Aorta (tissue), 5 donors: Measurements from ENCODE around the gene FIBCD1. TPM values are rescaled to one million over a fixed set of nuclear protein-coding genes. Genes with fewer than 3 reads are reported as not detected.

Experiments used
- ATAC-seq: fragments of 200-7000 bp; cut with Tn5 transposase; one replicate; pipeline ENCODE4 v1.9.1; 2022; ENCODE audit warnings: moderate library complexity; ENCODE audit not compliant: low FRiP score
- DNase-seq, 2 donors: peaks; one replicate each; pipeline ENCODE4 v3.0.0-alpha.2; 2020
- H3K27ac ChIP-seq, 2 donors: one replicate each; pipeline ENCODE4 v1.5.1; 2013; ENCODE audit warnings: low read length in 2 of 2, mild to moderate bottlenecking in 2 of 2, moderate library complexity in 2 of 2, control low read depth in 1 of 2, inconsistent platforms in 1 of 2, low read depth in 1 of 2
- H3K27me3 ChIP-seq, 2 donors: one replicate each; pipeline ENCODE4 v1.6.1; 2013; ENCODE audit warnings: control low read depth in 1 of 2, low read length in 1 of 2, mild to moderate bottlenecking in 1 of 2, moderate library complexity in 1 of 2; ENCODE audit not compliant: insufficient read depth in 2 of 2, control insufficient read depth in 1 of 2
- H3K36me3 ChIP-seq, 2 donors: one replicate each; pipeline ENCODE4 v1.6.1; 2013; ENCODE audit warnings: control low read depth in 1 of 2, low read length in 1 of 2, mild to moderate bottlenecking in 1 of 2; ENCODE audit not compliant: insufficient read depth in 2 of 2, control insufficient read depth in 1 of 2
- H3K4me1 ChIP-seq, 2 donors: one replicate each; pipeline ENCODE4 v1.6.1; 2013; ENCODE audit warnings: low read length in 2 of 2, control low read depth in 1 of 2, mild to moderate bottlenecking in 1 of 2, moderate library complexity in 1 of 2; ENCODE audit not compliant: insufficient read depth in 2 of 2, control insufficient read depth in 1 of 2
- H3K4me3 ChIP-seq, 2 donors: one replicate each; pipeline ENCODE4 v1.5.1; 2013; ENCODE audit warnings: low read length in 2 of 2, control low read depth in 1 of 2, mild to moderate bottlenecking in 1 of 2
- H3K9me3 ChIP-seq: one replicate; pipeline ENCODE4 v1.6.1; 2013; ENCODE audit warnings: mild to moderate bottlenecking, low read length; ENCODE audit not compliant: control insufficient read depth
- WGBS, 2 donors: extraction: QIAGEN DNeasy Blood & Tissue Kit; methylation state at CpG; one replicate each; pipeline ENCODE4 v1.1.7; 2013; 5-methylcytosine and 5-hydroxymethylcytosine counted together
- intact Hi-C, 2 donors: fragments of 100-400 bp; cut with DNase I; formaldehyde crosslinking; loops; one replicate each; pipeline versions ENCODE4 v1.14.2 to v1.15.0; 2022
- polyA plus RNA-seq, 2 donors: library from polyadenylated mRNA; stranded (reverse); fragments of 200-250 nt; gene quantifications; one replicate each; pipeline ENCODE4 v1.2.3, GENCODE V29; 2013
- total RNA-seq, 2 donors: library from RNA; stranded (reverse); fragmentation: NEBNext Ultra II Directional; extraction: Animal tissue kit (Norgen Biotek cat#: 25700); gene quantifications; one replicate each; pipeline ENCODE4 v1.2.1, GENCODE V29; 2021
- donor health status: healthy with polysubstance abuse.
- donor health status: Bipolar disorder and iron deficiency.
- donor health status: DM: no; HTN: no; CAD: no.
- donor health status: DM: no; HTN: no; CAD: no.
- donor health status: DM: yes; HTN: yes; CAD: no.

FIBCD1 gene
- total and polyA plus RNA-seq, 4 donors = 0.13 TPM; not detected in 3

DNA sequence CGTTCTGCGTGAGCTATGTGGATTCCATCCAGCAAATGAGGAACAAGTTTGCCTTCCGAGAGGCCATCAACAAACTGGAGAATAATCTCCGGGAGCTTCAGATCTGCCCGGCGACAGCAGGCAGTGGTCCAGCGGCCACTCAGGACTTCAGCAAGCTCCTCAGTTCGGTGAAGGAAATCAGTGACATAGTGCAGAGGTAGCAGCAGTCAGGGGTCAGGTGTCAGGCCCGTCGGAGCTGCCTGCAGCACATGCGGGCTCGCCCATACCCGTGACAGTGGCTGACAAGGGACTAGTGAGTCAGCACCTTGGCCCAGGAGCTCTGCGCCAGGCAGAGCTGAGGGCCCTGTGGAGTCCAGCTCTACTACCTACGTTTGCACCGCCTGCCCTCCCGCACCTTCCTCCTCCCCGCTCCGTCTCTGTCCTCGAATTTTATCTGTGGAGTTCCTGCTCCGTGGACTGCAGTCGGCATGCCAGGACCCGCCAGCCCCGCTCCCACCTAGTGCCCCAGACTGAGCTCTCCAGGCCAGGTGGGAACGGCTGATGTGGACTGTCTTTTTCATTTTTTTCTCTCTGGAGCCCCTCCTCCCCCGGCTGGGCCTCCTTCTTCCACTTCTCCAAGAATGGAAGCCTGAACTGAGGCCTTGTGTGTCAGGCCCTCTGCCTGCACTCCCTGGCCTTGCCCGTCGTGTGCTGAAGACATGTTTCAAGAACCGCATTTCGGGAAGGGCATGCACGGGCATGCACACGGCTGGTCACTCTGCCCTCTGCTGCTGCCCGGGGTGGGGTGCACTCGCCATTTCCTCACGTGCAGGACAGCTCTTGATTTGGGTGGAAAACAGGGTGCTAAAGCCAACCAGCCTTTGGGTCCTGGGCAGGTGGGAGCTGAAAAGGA lies 53.3 kb downstream of the FIBCD1 start:
- intact Hi-C loops = no loop called here
- H3K4me3 ChIP-seq = no peak overlapping the region
- no peak for DNase-seq
- H3K4me1 ChIP-seq = no peaks in the 10 kb centered on the region
- peak; percentile 19 for ATAC-seq
- H3K27ac ChIP-seq = no peak overlapping the region
- no peaks in the 10 kb centered on the region for H3K9me3 ChIP-seq
- no peaks in the 10 kb centered on the region for H3K27me3 ChIP-seq
- peaks cover 0 to 19% of the 10 kb centered on the region in 2 donors for H3K36me3 ChIP-seq
- WGBS, 2 donors = 71 to 73% methylated on average over 35 of the region's 35 CpGs

DNA sequence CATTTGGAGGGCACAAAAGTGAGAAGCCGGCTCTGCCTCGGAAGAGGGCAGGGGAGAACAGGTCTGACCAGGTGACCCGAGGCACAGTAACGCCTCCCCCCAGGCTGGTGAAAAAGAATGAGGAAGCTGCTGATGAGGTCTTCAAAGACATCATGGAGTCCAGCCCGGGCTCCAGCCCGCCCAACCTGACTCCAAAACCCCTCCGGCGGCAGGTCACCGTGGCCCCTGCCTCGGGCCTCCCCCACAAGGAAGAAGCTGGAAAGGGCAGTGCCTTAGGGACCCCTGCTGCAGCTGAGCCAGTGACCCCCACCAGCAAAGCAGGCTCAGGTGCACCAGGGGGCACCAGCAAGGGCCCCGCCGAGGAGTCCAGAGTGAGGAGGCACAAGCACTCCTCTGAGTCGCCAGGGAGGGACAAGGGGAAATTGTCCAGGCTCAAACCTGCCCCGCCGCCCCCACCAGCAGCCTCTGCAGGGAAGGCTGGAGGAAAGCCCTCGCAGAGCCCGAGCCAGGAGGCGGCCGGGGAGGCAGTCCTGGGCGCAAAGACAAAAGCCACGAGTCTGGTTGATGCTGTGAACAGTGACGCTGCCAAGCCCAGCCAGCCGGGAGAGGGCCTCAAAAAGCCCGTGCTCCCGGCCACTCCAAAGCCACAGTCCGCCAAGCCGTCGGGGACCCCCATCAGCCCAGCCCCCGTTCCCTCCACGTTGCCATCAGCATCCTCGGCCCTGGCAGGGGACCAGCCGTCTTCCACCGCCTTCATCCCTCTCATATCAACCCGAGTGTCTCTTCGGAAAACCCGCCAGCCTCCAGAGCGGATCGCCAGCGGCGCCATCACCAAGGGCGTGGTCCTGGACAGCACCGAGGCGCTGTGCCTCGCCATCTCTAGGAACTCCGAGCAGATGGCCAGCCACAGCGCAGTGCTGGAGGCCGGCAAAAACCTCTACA lies 54.2 kb downstream of the FIBCD1 start:
- Histone ChIP-seq H3K4me1 (no peaks in the 10 kb centered on the region), H3K27ac (no peak overlapping the region), H3K9me3 (no peaks in the 10 kb centered on the region), H3K36me3 (peaks cover 5 to 20% of the 10 kb centered on the region in 2 donors), H3K27me3 (no peaks in the 10 kb centered on the region), H3K4me3 (no peak overlapping the region)
- WGBS, 2 donors = 57 to 61% methylated on average over 47 of the region's 47 CpGs
- ATAC-seq (peak; percentile 41), DNase-seq (no peak)
- intact Hi-C loops = no loop called here

DNA sequence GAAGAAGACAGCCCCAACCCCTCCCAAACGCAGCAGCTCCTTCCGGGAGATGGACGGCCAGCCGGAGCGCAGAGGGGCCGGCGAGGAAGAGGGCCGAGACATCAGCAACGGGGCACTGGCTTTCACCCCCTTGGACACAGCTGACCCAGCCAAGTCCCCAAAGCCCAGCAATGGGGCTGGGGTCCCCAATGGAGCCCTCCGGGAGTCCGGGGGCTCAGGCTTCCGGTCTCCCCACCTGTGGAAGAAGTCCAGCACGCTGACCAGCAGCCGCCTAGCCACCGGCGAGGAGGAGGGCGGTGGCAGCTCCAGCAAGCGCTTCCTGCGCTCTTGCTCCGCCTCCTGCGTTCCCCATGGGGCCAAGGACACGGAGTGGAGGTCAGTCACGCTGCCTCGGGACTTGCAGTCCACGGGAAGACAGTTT lies 54.9 kb downstream of the FIBCD1 start:
- WGBS, 2 donors = 84% methylated on average over 24 to 25 of the region's 25 CpGs
- no peak overlapping the region for H3K4me3 ChIP-seq
- intact Hi-C loops = no loop called here
- no peak overlapping the region for H3K27ac ChIP-seq
- no peaks in the 10 kb centered on the region for H3K9me3 ChIP-seq
- no peaks in the 10 kb centered on the region for H3K4me1 ChIP-seq
- peaks cover 5 to 20% of the 10 kb centered on the region in 2 donors for H3K36me3 ChIP-seq
- no peaks in the 10 kb centered on the region for H3K27me3 ChIP-seq
- ATAC-seq = no peak
- DNase-seq = no peak

DNA sequence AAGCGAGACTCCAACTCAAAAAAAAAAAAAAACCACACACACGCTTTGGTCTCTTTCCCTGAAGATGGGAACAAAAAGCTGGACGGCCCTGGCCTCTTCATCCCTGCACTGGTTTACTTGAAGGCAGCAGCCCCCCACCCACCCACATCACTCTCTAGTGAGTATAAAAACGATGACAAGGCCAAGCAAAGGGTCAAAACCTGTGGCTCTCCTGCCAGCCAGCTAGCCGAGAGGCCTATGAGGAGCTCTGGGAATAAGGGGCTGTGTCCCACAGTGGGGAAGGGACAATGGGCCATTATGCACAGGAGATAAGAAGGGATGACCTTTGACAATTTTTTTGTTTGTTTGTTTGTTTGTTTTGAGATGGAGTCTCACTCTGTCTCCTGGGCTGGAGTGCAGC lies 55.6 kb downstream of the FIBCD1 start:
- intact Hi-C loops = no loop called here
- H3K36me3 ChIP-seq = peaks cover 5 to 20% of the 10 kb centered on the region in 2 donors
- 74 to 83% methylated on average over 5 of the region's 5 CpGs for WGBS, 2 donors

DNA sequence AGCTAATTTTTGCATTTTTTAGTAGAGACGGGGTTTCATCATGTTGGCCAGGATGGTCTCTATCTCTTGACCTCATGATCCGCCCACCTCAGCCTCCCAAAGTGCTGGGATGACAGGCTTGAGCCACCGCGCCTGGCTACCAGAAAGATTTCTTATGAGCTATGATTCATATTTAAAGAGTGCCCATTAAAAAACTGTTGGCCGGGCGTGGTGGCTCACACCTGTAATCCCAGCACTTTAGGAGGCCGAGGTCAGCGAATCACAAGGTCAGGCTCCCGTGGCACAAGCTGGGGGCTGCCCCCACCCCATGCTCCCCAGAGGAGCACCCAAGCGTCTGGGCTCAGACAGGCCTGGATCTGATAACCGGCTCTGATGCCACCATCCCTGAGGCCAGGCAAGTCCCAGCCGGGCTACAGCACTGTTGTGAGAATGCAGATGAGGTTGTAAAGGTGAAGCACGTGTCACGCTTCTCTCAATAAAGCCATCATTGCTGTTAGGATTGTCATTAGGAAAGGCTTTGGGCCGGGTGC lies 56.3 kb downstream of the FIBCD1 start:
- intact Hi-C loops = no loop called here
- Histone ChIP-seq H3K27me3 (no peaks in the 10 kb centered on the region), H3K36me3 (peaks cover 5 to 20% of the 10 kb centered on the region in 2 donors), H3K9me3 (no peaks in the 10 kb centered on the region), H3K27ac (no peak overlapping the region), H3K4me1 (no peaks in the 10 kb centered on the region), H3K4me3 (no peak overlapping the region)
- WGBS, 2 donors = 83 to 91% methylated on average over 15 of the region's 15 CpGs
- DNase-seq = no peak
- no peak for ATAC-seq

More for the DNA sequence above, 55.6 kb downstream of the FIBCD1 start:
- Histone ChIP-seq H3K27me3 (no peaks in the 10 kb centered on the region), H3K4me3 (no peak overlapping the region), H3K9me3 (no peaks in the 10 kb centered on the region), H3K4me1 (no peaks in the 10 kb centered on the region), H3K27ac (no peak overlapping the region)
- DNase-seq (no peak), ATAC-seq (no peak)

DNA sequence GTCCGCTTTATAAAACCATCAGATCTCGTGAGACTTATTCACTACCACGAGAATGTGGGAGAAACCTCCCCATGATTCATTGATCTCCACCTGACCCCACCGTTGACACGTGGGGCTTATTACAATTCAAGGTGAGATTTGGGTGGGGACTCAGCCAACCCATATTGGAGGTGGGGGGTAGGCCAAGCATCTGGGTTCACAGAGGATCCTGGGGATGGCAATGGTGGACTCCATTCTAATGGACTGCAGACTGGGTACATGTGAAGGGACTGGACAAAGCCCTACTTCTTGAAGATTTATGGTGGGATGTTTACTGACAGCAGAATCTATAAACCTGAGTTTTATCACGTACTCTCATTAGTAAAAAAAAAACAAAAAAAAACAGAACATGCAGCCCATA lies 57.5 kb downstream of the FIBCD1 start:
- H3K27ac ChIP-seq = no peak overlapping the region
- ATAC-seq (no peak), DNase-seq (no peak)
- intact Hi-C loops = no loop called here
- H3K36me3 ChIP-seq = peaks cover 5 to 20% of the 10 kb centered on the region in 2 donors
- 82% methylated on average over 6 of the region's 6 CpGs for WGBS, 2 donors
- H3K4me3 ChIP-seq = no peak overlapping the region
- H3K9me3 ChIP-seq = no peaks in the 10 kb centered on the region
- no peaks in the 10 kb centered on the region for H3K27me3 ChIP-seq
- no peaks in the 10 kb centered on the region for H3K4me1 ChIP-seq

DNA sequence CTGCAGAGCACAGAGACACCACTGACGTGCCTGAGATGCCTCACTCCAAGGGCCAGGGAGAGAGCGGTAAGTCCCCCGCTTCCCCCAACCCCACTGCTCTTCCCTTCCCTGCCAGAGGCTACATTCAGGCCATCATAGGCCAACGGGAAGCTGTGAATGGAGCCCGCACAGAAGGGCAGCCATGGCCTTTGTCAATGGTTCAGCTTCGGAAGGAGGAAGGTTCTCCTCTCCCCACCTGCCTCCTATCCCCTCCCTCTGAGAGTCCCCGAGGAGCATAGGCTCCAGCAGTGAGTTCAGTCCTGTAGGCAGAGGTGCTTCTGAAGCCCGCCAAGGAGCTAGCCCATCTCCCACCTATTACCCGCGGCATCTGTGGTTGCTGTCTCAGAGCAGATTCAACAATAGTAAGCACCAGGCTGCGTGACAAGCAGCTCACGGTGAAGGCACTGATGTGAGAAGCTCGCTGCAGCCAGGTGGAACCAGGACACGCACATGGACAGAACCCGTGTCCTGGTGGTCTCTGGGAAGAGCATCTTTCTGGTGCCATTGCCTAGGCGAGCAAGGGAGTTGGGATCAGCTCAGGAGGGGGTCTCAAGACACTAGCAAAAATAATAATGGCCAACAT lies 58.3 kb downstream of the FIBCD1 start:
- no peaks in the 10 kb centered on the region for H3K9me3 ChIP-seq
- 88% methylated on average over 16 of the region's 16 CpGs for WGBS, 2 donors
- no peaks in the 10 kb centered on the region for H3K4me1 ChIP-seq
- no peak overlapping the region for H3K4me3 ChIP-seq
- no peak for ATAC-seq
- no peaks in the 10 kb centered on the region for H3K27me3 ChIP-seq
- no peak for DNase-seq
- H3K27ac ChIP-seq = no peak overlapping the region
- H3K36me3 ChIP-seq = peaks cover 5 to 19% of the 10 kb centered on the region in 2 donors
- intact Hi-C loops = no loop called here

DNA sequence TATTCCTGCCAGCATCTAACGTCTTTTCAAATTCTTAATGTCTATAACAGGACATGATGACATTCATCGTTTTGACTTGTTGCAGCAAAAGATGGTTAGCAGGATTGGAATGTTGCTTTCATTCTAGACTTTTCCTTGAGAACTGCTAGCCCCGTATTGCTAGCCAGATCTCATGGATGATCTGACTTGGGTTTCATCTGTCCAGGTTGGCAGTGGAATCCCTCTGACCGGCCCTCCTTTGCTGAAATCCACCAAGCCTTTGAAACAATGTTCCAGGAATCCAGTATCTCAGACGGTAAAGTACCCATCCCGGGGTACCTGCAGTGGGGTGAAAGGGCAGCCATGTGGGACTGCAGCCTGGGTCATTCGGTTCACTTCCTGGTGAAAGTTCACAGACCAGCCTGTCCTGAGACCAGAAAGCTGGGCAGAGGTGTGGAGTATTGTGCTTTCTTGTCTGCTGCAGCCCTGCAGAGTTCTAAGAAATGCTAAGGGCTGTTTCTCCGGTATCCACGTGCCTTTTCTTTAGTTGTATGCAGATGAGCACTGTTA lies 59.1 kb downstream of the FIBCD1 start:
- Histone ChIP-seq H3K27me3 (no peaks in the 10 kb centered on the region), H3K4me1 (no peaks in the 10 kb centered on the region), H3K36me3 (peaks cover 5 to 17% of the 10 kb centered on the region in 2 donors), H3K4me3 (no peak overlapping the region), H3K9me3 (no peaks in the 10 kb centered on the region), H3K27ac (no peak overlapping the region)
- WGBS, 2 donors = 82 to 87% methylated on average over 9 of the region's 9 CpGs
- ATAC-seq (no peak), DNase-seq (no peak)
- intact Hi-C loops = no loop called here
